ENCODE measurements around the gene TACR2. TPM values are rescaled to one million over a fixed set of nuclear protein-coding genes. Genes with fewer than 3 reads are reported as not detected.

The TACR2 gene
- total and polyA plus RNA-seq, 2 experiments from 2014 or later, result not detected

GRCh38 chr10:69400936-69401335, 15.8 kb downstream of the TACR2 start:
- Mint-ChIP-seq H3K4me1 (peaks cover 17% of the 10 kb centered on the region), H3K27me3 (ENCODE audit: insufficient read depth, low read depth, poor library complexity) (peaks cover 5% of the 10 kb centered on the region), H3K36me3 (ENCODE audit: low read depth) (peaks cover 65% of the 10 kb centered on the region), H3K9me3 (no peaks in the 10 kb centered on the region), H3K4me3 (no peak overlapping the region), H3K27ac (no peak overlapping the region)
- Histone ChIP-seq H3K4me1 (ENCODE audit: insufficient read depth) (peaks cover 3% of the 10 kb centered on the region; the same call in 1 of the 2 replicates), H3K4me3 (no peak overlapping the region), H3K36me3 (ENCODE audit: insufficient read depth) (peaks cover 36% of the 10 kb centered on the region), H3K79me2 (replicated peaks; ENCODE audit: insufficient read depth) (no peaks in the 10 kb centered on the region), H4K20me1 (replicated peaks; ENCODE audit: insufficient read depth) (no peaks in the 10 kb centered on the region; the same call in 1 of the 2 replicates), H3F3A (replicated peaks; ENCODE audit: low read depth) (0 out of 2 replicates have a peak, but pooled peaks cover 3% of the 10 kb centered on the region), H3K27me3 (ENCODE audit: insufficient read depth) (no peaks in the 10 kb centered on the region), H3K27ac (ENCODE audit: low read depth) (no peak overlapping the region), H3K4me2 (no peak overlapping the region), H3K9me2 (ENCODE audit: insufficient read depth) (no peaks in the 10 kb centered on the region), H2AFZ (no peak overlapping the region)
- DNase-seq (ENCODE audit: low spot score) (no peak), ATAC-seq (no peak)
- no peak for TF ChIP-seq EZH2phosphoT487 (IDR thresholded peaks at IDR 0.05; ENCODE audit: unreplicated experiment)
- TF ChIP-seq, protein P1, sequence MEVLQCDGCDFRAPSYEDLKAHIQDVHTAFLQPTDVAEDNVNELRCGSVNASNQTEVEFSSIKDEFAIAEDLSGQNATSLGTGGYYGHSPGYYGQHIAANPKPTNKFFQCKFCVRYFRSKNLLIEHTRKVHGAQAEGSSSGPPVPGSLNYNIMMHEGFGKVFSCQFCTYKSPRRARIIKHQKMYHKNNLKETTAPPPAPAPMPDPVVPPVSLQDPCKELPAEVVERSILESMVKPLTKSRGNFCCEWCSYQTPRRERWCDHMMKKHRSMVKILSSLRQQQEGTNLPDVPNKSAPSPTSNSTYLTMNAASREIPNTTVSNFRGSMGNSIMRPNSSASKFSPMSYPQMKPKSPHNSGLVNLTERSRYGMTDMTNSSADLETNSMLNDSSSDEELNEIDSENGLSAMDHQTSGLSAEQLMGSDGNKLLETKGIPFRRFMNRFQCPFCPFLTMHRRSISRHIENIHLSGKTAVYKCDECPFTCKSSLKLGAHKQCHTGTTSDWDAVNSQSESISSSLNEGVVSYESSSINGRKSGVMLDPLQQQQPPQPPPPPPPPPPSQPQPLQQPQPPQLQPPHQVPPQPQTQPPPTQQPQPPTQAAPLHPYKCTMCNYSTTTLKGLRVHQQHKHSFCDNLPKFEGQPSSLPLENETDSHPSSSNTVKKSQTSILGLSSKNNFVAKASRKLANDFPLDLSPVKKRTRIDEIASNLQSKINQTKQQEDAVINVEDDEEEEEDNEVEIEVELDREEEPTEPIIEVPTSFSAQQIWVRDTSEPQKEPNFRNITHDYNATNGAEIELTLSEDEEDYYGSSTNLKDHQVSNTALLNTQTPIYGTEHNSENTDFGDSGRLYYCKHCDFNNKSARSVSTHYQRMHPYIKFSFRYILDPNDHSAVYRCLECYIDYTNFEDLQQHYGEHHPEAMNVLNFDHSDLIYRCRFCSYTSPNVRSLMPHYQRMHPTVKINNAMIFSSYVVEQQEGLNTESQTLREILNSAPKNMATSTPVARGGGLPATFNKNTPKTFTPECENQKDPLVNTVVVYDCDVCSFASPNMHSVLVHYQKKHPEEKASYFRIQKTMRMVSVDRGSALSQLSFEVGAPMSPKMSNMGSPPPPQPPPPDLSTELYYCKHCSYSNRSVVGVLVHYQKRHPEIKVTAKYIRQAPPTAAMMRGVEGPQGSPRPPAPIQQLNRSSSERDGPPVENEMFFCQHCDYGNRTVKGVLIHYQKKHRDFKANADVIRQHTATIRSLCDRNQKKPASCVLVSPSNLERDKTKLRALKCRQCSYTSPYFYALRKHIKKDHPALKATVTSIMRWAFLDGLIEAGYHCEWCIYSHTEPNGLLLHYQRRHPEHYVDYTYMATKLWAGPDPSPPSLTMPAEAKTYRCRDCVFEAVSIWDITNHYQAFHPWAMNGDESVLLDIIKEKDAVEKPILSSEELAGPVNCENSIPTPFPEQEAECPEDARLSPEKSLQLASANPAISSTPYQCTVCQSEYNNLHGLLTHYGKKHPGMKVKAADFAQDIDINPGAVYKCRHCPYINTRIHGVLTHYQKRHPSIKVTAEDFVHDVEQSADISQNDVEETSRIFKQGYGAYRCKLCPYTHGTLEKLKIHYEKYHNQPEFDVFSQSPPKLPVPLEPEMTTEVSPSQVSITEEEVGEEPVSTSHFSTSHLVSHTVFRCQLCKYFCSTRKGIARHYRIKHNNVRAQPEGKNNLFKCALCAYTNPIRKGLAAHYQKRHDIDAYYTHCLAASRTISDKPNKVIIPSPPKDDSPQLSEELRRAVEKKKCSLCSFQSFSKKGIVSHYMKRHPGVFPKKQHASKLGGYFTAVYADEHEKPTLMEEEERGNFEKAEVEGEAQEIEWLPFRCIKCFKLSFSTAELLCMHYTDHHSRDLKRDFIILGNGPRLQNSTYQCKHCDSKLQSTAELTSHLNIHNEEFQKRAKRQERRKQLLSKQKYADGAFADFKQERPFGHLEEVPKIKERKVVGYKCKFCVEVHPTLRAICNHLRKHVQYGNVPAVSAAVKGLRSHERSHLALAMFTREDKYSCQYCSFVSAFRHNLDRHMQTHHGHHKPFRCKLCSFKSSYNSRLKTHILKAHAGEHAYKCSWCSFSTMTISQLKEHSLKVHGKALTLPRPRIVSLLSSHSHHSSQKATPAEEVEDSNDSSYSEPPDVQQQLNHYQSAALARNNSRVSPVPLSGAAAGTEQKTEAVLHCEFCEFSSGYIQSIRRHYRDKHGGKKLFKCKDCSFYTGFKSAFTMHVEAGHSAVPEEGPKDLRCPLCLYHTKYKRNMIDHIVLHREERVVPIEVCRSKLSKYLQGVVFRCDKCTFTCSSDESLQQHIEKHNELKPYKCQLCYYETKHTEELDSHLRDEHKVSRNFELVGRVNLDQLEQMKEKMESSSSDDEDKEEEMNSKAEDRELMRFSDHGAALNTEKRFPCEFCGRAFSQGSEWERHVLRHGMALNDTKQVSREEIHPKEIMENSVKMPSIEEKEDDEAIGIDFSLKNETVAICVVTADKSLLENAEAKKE (CRISPR knock-in tag; IDR thresholded peaks at IDR 0.05), result no peak
- TF ChIP-seq STAT1 (IDR thresholded peaks at IDR 0.05; ENCODE audit: unreplicated experiment), result no peak
- no peak for TF ChIP-seq ETS1 (IDR thresholded peaks at IDR 0.05)
- no peak for TF ChIP-seq ZNF331 (CRISPR knock-in tag; IDR thresholded peaks at IDR 0.05; ENCODE audit: low read depth)
- TF ChIP-seq JUNB (IDR thresholded peaks at IDR 0.05; ENCODE audit: unreplicated experiment), result no peak
- TF ChIP-seq CREB1 (CRISPR knock-in tag; IDR thresholded peaks at IDR 0.05; ENCODE audit: low read depth), result no peak
- TF ChIP-seq POLR2AphosphoS5 (IDR thresholded peaks at IDR 0.05; ENCODE audit: low read depth), result no peak
- TF ChIP-seq REST (IDR thresholded peaks at IDR 0.05; ENCODE audit: unreplicated experiment), result no peak
- TF ChIP-seq NANOG (IDR thresholded peaks at IDR 0.05; ENCODE audit: borderline replicate concordance), result no peak
- TF ChIP-seq EZH2 (IDR thresholded peaks at IDR 0.05; ENCODE audit: low read depth, unreplicated experiment), result no peak

Measured in GM23338 (cell line).